Heart left ventricle (tissue), 16 donors: Measurements from ENCODE around the gene KIF5B. TPM values are rescaled to one million over a fixed set of nuclear protein-coding genes. Genes with fewer than 3 reads are reported as not detected.
"Not testable (repeated sequence)": the region's sequence is repeated elsewhere in the genome, so short reads cannot be mapped to it uniquely, and the experiment has no call there.

ENCODE experiments used
- ATAC-seq, 4 donors: fragments of 200-7000 bp; cut with Tn5 transposase; one replicate each; pipeline ENCODE4 v1.9.1; 2020 to 2022; ENCODE audit warnings: moderate library complexity in 4 of 4, mild to moderate bottlenecking in 3 of 4, moderate number of reproducible peaks in 1 of 4
- DNase-seq, 5 donors: peaks; one replicate each; pipeline ENCODE4 v3.0.0-alpha.2; 2020
- H3K27ac ChIP-seq, 12 donors: fragments of 200-600 bp; sonication (generic) in 4 of 12; one replicate each; pipeline versions ENCODE4 v1.5.0 to v1.8.0; 2016 to 2022; ENCODE audit warnings: mild to moderate bottlenecking in 2 of 12
- H3K27me3 ChIP-seq, 9 donors: fragments of 200-600 bp; sonication (generic) in 2 of 9; one replicate each; pipeline versions ENCODE4 v1.5.1 to v1.8.0; 2016 to 2022; ENCODE audit warnings: mild to moderate bottlenecking in 3 of 9
- H3K36me3 ChIP-seq, 9 donors: fragments of 200-600 bp; sonication (generic) in 2 of 9; one replicate each; pipeline versions ENCODE4 v1.5.0 to v1.8.0; 2018 to 2022; ENCODE audit warnings: mild to moderate bottlenecking in 2 of 9
- H3K4me1 ChIP-seq, 12 donors: fragments of 200-600 bp; sonication (generic) in 4 of 12; one replicate each; pipeline versions ENCODE4 v1.5.0 to v1.8.0; 2016 to 2022; ENCODE audit warnings: mild to moderate bottlenecking in 3 of 12
- H3K4me3 ChIP-seq, 12 donors: fragments of 200-600 bp; sonication (generic) in 4 of 12; one replicate each; pipeline versions ENCODE4 v1.5.0 to v1.8.0; 2017 to 2022; ENCODE audit warnings: mild to moderate bottlenecking in 9 of 12, moderate library complexity in 4 of 12
- H3K9me3 ChIP-seq, 12 donors: fragments of 200-600 bp; sonication (generic) in 4 of 12; one replicate each; pipeline versions ENCODE4 v1.5.0 to v1.8.0; 2016 to 2022; ENCODE audit warnings: mild to moderate bottlenecking in 1 of 12
- POLR2A ChIP-seq, 2 donors: fragments of 450-650 bp; IDR thresholded peaks; one replicate each; pipeline ENCODE4 v1.6.1; 2017; ENCODE audit warnings: antibody characterized with exemption in 2 of 2, mild to moderate bottlenecking in 2 of 2, moderate library complexity in 2 of 2
- WGBS, 4 donors: extraction: QIAGEN DNeasy Blood & Tissue Kit in 2 of 4; methylation state at CpG; one replicate each; pipeline versions ENCODE4 v1.1.5 to v1.1.7; 2013 to 2018; 5-methylcytosine and 5-hydroxymethylcytosine counted together
- intact Hi-C, 10 donors: fragments of 100-400 bp; cut with DNase I; formaldehyde crosslinking; loops; one replicate each; pipeline versions ENCODE4 v1.11.1 to v1.14.2; 2022
- polyA plus RNA-seq, 2 donors: library from polyadenylated mRNA; stranded (reverse); fragments of 200-250 nt; gene quantifications; one replicate each; pipeline ENCODE4 v1.2.3, GENCODE V29; 2013
- total RNA-seq, 9 donors: library from RNA; depleted of rRNA in 2 of 9; stranded (reverse); fragments of >200 nt in 2 of 9; fragmentation: NEBNext Ultra II Directional in 3 of 9; extraction: Animal tissue kit (Norgen Biotek cat#: 25700) in 3 of 9; gene quantifications; one replicate each; pipeline versions ENCODE4 v1.1.0 to v1.2.4, GENCODE V29; 2016 to 2023
- TF ChIP-seq, protein P1 (sequence below), 12 donors: fragments of 200-600 bp; sonication (generic) in 4 of 12; IDR thresholded peaks; one replicate each; pipeline versions ENCODE4 v1.5.0 to v1.8.0; 2018 to 2022; ENCODE audit warnings: antibody characterized with exemption in 12 of 12, mild to moderate bottlenecking in 5 of 12
- donor health status: ischemic (EF 13 %, LVEDD 7.1; RV severe dilation, severe dysfunction).
- donor health status: healthy with polysubstance abuse.
- donor health status: DM: no; HTN: yes; CAD: no.
- donor health status: DM: no; HTN: no; CAD: no.
- donor health status: ischemic (EF 25% LVEDD 6.9; RV normal size, moderate dysfunction).
- donor health status: ischemic (EF 25% LVEDD 5.7; RV mildly dilated, moderate dysfunction).
- donor health status: healthy.
- donor health status: DM: yes; HTN: yes; CAD: no.
- donor health status: ischemic (EF 35%, LVEDD 5.7; RV mildly dilated, moderate dysfunction).
- donor health status: nonischemic (EF 11% LVEDD 7.7; RV severe dilation, severe dysfunction).
- donor health status: DM: yes; HTN: yes; CAD: no.
- donor health status: PGD.
- donor health status: ischemic (EF 29% LVEDD 5.4; RV normal size, mild dysfunction).
- donor health status: nonischemic (EF 23%, LVEDD 6.1; RV moderate dilation, normal function).

Gene KIF5B
- total and polyA plus RNA-seq, 11 donors, result 65.6 to 178 (median 144) TPM

DNA sequence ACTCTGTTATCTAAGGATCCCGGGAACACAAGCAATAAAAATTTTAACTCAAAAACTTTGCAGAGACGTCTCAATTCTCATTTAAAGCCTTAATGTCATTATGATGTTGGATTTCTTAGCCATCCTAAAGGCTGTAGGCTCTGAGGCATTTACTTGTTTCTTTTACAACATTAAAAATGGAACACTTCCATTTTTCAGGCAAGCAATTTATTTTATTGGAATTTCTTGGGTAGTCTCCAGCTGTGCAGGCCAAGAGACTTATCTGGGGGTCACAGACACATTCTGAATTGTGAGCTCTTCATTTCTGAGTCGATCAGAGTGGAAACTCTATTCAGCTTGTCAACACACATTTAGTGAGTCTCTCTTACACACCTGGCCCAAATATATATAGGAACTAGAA is 48.0 kb upstream of the KIF5B start:
- no peaks in the 10 kb centered on the region for H3K27me3 ChIP-seq
- ATAC-seq (peak in 1 of 4 donors; percentile 20), DNase-seq (no peak)
- H3K4me1 ChIP-seq, result peaks cover 0 to 8% (median 0%) of the 10 kb centered on the region in 12 donors
- intact Hi-C loops, result no loop called here
- WGBS, 4 donors, result 50 to 69% (median 54%) methylated on average over 3 of the region's 3 CpGs
- TF ChIP-seq, protein P1, sequence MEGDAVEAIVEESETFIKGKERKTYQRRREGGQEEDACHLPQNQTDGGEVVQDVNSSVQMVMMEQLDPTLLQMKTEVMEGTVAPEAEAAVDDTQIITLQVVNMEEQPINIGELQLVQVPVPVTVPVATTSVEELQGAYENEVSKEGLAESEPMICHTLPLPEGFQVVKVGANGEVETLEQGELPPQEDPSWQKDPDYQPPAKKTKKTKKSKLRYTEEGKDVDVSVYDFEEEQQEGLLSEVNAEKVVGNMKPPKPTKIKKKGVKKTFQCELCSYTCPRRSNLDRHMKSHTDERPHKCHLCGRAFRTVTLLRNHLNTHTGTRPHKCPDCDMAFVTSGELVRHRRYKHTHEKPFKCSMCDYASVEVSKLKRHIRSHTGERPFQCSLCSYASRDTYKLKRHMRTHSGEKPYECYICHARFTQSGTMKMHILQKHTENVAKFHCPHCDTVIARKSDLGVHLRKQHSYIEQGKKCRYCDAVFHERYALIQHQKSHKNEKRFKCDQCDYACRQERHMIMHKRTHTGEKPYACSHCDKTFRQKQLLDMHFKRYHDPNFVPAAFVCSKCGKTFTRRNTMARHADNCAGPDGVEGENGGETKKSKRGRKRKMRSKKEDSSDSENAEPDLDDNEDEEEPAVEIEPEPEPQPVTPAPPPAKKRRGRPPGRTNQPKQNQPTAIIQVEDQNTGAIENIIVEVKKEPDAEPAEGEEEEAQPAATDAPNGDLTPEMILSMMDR (IDR thresholded peaks at IDR 0.05), result no peak
- no peak for TF ChIP-seq POLR2A (IDR thresholded peaks at IDR 0.05)
- no peaks in the 10 kb centered on the region for H3K9me3 ChIP-seq
- H3K4me3 ChIP-seq, result no peak overlapping the region
- H3K36me3 ChIP-seq, result no peaks in the 10 kb centered on the region
- H3K27ac ChIP-seq, result peak overlapping the region in 1 of 12 donors; percentile 5

DNA sequence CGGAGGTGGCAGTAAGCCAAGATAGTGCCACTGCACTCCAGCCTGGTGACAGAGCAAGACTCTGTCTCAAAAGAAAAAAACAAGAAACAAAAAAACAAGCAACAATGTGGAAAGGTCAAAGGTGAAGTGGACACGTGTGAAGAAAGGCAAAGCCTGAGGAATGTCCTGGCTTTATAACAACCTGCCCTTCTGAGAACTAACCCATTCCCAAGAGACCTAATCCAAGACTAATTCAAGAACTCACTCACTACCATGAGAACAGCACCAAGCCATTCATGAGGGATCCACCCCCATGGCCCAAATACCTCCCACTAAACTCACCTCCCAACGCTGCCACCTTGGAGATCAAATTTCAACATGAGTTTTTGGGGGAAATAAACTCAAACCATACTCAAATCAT is 47.5 kb upstream of the KIF5B start:
- H3K27me3 ChIP-seq, result no peaks in the 10 kb centered on the region
- 67 to 81% (median 71%) methylated on average over 3 of the region's 3 CpGs for WGBS, 4 donors
- intact Hi-C loops, result no loop called here
- no peak for TF ChIP-seq POLR2A (IDR thresholded peaks at IDR 0.05)
- TF ChIP-seq, protein P1 (IDR thresholded peaks at IDR 0.05), result no peak
- ATAC-seq (no peak), DNase-seq (no peak)
- peaks cover 0 to 4% (median 0%) of the 10 kb centered on the region in 12 donors for H3K9me3 ChIP-seq
- H3K4me1 ChIP-seq, result peaks cover 0 to 8% (median 0%) of the 10 kb centered on the region in 12 donors
- no peak overlapping the region for H3K4me3 ChIP-seq
- no peak overlapping the region for H3K27ac ChIP-seq
- no peaks in the 10 kb centered on the region for H3K36me3 ChIP-seq

DNA sequence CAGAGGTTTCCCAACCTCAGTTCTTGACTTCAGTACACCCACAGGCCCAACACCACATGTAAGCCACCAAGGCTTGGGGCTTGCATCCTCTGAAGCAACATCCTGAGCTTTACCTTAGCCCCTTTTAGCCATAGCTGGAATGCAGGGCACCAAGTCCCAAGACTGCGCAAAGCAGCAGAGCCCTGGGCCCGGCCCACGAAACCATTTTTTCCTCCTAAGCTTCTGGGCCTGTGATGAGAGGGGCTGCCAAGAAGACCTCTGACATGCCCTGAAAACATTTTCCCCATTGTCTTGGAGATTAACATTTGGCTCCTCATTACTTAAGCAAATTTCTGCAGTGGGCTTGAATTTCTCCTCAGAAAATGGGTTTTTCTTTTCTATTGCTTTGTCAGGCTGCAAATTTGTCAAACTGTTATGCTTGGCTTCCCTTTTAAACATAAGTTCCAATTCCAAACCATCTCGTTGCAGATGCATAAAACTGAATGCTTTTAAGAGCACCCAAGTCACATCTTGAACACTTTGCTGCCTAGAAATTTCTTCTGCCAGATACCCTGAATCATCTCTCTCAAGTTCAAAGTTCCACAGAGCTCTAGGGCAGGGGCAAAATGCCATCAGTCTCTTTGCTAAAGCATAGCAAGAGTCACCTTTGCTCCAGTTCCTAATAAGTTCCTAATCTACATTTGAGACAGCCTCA is 42.5 kb upstream of the KIF5B start:
- 65 to 93% (median 74%) methylated on average over 4 of the region's 4 CpGs for WGBS, 4 donors
- ATAC-seq, H3K9me3 ChIP-seq, H3K27me3 ChIP-seq, H3K27ac ChIP-seq, H3K4me3 ChIP-seq, DNase-seq, H3K36me3 ChIP-seq, H3K4me1 ChIP-seq, intact Hi-C loops: not testable (repeated sequence)

DNA sequence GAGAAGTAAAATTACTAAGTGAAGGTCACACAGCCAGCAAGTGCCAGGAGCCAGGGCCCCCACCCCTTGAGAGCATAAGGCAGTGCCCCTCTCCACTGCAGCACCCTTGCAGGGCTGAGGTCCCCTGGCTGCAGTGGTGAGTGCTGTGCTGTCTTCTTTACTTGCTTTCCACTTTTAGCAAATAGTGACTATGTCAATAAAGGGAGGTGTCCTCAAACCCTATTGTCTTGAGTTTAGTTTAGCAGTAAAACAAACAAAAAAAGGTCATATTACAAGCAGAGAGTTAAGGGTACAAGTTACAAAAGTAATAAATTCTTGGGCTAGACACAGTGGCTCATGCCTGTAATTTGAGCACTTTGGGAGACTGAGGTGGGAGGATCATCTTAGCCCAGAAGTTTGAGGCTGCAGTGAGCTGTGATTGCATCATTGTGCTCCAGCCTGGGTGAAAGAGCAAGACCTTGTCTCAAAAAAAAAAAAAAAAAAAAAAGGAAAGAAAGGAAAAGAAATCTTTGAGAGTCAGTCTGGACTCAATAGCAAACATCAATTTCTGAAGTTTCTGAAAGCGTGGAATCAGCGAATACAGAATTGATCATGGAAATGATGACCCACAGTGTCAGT is 39.0 kb upstream of the KIF5B start:
- H3K4me3 ChIP-seq, result no peak overlapping the region
- ATAC-seq, result no peak
- no peaks in the 10 kb centered on the region for H3K36me3 ChIP-seq
- H3K27ac ChIP-seq, result no peak overlapping the region
- H3K27me3 ChIP-seq, result no peaks in the 10 kb centered on the region
- H3K9me3 ChIP-seq, result peaks cover 0 to 8% (median 0%) of the 10 kb centered on the region in 12 donors
- intact Hi-C loops, result no loop called here
- TF ChIP-seq, protein P1 (IDR thresholded peaks at IDR 0.05), result no peak
- TF ChIP-seq POLR2A (IDR thresholded peaks at IDR 0.05), result no peak
- no peak for DNase-seq
- no peaks in the 10 kb centered on the region for H3K4me1 ChIP-seq
- 96 to 99% (median 97%) methylated on average over 2 of the region's 2 CpGs for WGBS, 4 donors
